PC-3 (cell line): Measurements from ENCODE around the gene BEND7. TPM values are rescaled to one million over a fixed set of nuclear protein-coding genes. Genes with fewer than 3 reads are reported as not detected.

Source experiments
- ATAC-seq: fragments of 200-7000 bp; cut with Tn5 transposase; 2 replicates; pipeline ENCODE4 v1.9.1; 2020; ENCODE audit warnings: mild to moderate bottlenecking, moderate library complexity
- BruUV-seq: library from RNA; stranded (reverse); fragments of 400-500 nt; replicated peaks from 2 replicates; lab custom pipeline; 2021; lab: Mats Ljungman, UMichigan
- CTCF ChIA-PET: fragments of 300-600 bp; sonication (Branson Sonifier 250); formaldehyde crosslinking; loops from one replicate; lab custom pipeline; 2022; ENCODE audit warnings: antibody characterized with exemption; lab: Charles Lee
- POLR2A ChIA-PET: fragments of 300-600 bp; sonication (Branson Sonifier 250); formaldehyde crosslinking; loops from one replicate; lab custom pipeline; 2022; ENCODE audit warnings: antibody characterized with exemption; ENCODE audit not compliant: unreplicated experiment; lab: Charles Lee
- DNase-seq: peaks from one replicate; pipeline ENCODE4 v3.0.0-alpha.2; 2015
- H2AFZ ChIP-seq: fragments of 300-600 bp; sonication (generic); 2 replicates; pipeline ENCODE4 v1.6.0; 2016; ENCODE audit warnings: antibody characterized with exemption, low read length
- H3F3A ChIP-seq: fragments of 300-600 bp; sonication (generic); one replicate; pipeline ENCODE4 v1.6.0; 2017; ENCODE audit warnings: antibody characterized with exemption, low read length, control low read depth, mild to moderate bottlenecking; ENCODE audit not compliant: unreplicated experiment
- H3K27ac ChIP-seq: fragments of 300-600 bp; sonication (generic); 2 replicates; pipeline ENCODE4 v1.5.1; 2016; ENCODE audit warnings: mild to moderate bottlenecking, low read length
- H3K27me3 ChIP-seq: fragments of 300-600 bp; sonication (generic); 2 replicates; pipeline ENCODE4 v1.6.1; 2016; ENCODE audit warnings: low read length, mixed read lengths
- H3K36me3 ChIP-seq: fragments of 300-600 bp; sonication (generic); 2 replicates; pipeline ENCODE4 v1.6.1; 2016; ENCODE audit warnings: low read depth, mixed run types, low read length, mixed read lengths
- H3K4me1 ChIP-seq: fragments of 300-600 bp; sonication (generic); 2 replicates; pipeline ENCODE4 v1.5.1; 2016; ENCODE audit warnings: low read length; ENCODE audit not compliant: insufficient read depth
- H3K4me2 ChIP-seq: fragments of 300-600 bp; sonication (generic); 2 replicates; pipeline ENCODE4 v1.6.0; 2016; ENCODE audit warnings: low read length
- H3K4me3 ChIP-seq: fragments of 300-600 bp; sonication (generic); 2 replicates; pipeline ENCODE4 v1.5.1; 2016; ENCODE audit warnings: mild to moderate bottlenecking, low read length, mixed read lengths
- H3K79me2 ChIP-seq: fragments of 300-600 bp; sonication (generic); 2 replicates; pipeline ENCODE4 v1.6.1; 2017; ENCODE audit warnings: low read length, mixed read lengths
- H3K9ac ChIP-seq: fragments of 300-600 bp; sonication (generic); 2 replicates; pipeline ENCODE4 v1.6.0; 2016; ENCODE audit warnings: mild to moderate bottlenecking, low read length
- H3K9me2 ChIP-seq: fragments of 300-600 bp; sonication (generic); replicated peaks from 2 replicates; pipeline ENCODE4 v1.6.1; 2016; ENCODE audit warnings: mixed run types, low read length, mixed read lengths
- H3K9me3 ChIP-seq: fragments of 300-600 bp; sonication (generic); 2 replicates; pipeline ENCODE4 v1.6.1; 2016; ENCODE audit warnings: low read length, mixed read lengths
- H4K20me1 ChIP-seq: fragments of 300-600 bp; sonication (generic); 2 replicates; pipeline ENCODE4 v1.6.1; 2016; ENCODE audit warnings: low read length, mixed read lengths
- CTCF ChIP-seq: fragments of 300-600 bp; sonication (generic); conservative IDR thresholded peaks from 2 replicates; pipeline ENCODE4 v1.5.1; 2017; ENCODE audit warnings: antibody characterized with exemption, low read depth, mild to moderate bottlenecking, low read length
- EZH2 ChIP-seq: fragments of 300-600 bp; sonication (generic); IDR thresholded peaks from one replicate; pipeline ENCODE4 v1.6.1; 2017; ENCODE audit warnings: antibody characterized with exemption, mild to moderate bottlenecking, low read length; ENCODE audit not compliant: unreplicated experiment
- EZH2phosphoT487 ChIP-seq: fragments of 300-600 bp; sonication (generic); IDR thresholded peaks from 2 replicates; pipeline ENCODE4 v1.6.1; 2018; ENCODE audit warnings: mild to moderate bottlenecking, antibody characterized with exemption, low read length, borderline replicate concordance
- intact Hi-C: fragments of 100-400 bp; cut with micrococcal nuclease; formaldehyde crosslinking; loops from 2 replicates; pipeline ENCODE4 v1.9.0; 2023
- total RNA-seq: library from RNA; depleted of rRNA; stranded (reverse); fragments of >200 nt; gene quantifications from 2 replicates; pipeline ENCODE4 v1.2.3, GENCODE V29; 2014

Gene BEND7
- total RNA-seq, 1 experiment from 2014 or later: 2.6 TPM

- intact Hi-C loops: loop anchor here (5.0 kb wide), 1 partner anchor 95 kb away; the partner anchor contains the start of gene PRPF18
Measured at GRCh38 chr10:13492493-13493180, 36.2 kb downstream of the BEND7 start.

DNA sequence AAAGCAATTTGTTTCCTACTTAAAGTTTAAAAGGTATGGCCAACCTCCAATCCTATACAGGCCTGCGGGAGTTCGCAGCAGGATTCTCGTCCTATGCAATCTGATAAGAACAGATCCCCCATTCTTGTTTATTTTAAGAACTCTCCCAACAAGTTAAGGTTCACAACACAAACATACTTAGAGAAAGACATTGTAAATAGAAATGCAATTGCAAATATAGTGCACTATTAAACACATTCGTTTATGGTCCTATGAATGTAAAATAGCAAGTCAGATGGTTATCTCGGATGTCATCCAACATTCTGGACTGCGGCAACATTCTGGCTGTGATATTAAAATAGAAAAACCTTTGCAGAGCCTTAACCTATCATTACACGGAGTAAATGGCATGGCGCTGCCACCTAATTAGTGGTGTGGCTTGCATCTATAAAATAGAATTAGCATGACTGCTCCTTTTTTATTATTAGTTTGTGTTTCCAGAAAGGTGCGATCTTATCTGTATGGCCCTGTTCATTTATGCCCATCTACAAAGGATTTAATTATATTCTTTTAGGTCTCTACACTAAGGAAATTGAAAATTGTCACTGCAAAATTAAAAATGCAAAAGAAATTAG lies 37.0 kb downstream of the BEND7 start:
- intact Hi-C loops: loop anchor here (5.0 kb wide), 1 partner anchor 95 kb away; the partner anchor contains the start of gene PRPF18
- ATAC-seq (no peak), DNase-seq (no peak)
- Histone ChIP-seq H3K4me2 (peak overlapping the region; percentile 73), H3F3A (no peaks in the 10 kb centered on the region), H3K27ac (no peak overlapping the region), H3K9ac (no peak overlapping the region), H4K20me1 (no peaks in the 10 kb centered on the region), H3K9me2 (no peaks in the 10 kb centered on the region), H3K4me1 (no peaks in the 10 kb centered on the region), H3K27me3 (no peaks in the 10 kb centered on the region), H3K36me3 (no peaks in the 10 kb centered on the region), H3K9me3 (no peaks in the 10 kb centered on the region), H3K4me3 (peak overlapping the region; percentile 51; the same call in 1 of the 2 replicates), H3K79me2 (no peaks in the 10 kb centered on the region), H2AFZ (peak overlapping the region; percentile 56; the same call in 1 of the 2 replicates)
- TF ChIP-seq EZH2phosphoT487 (no peak), EZH2 (no peak), CTCF (no peak)
- ChIA-PET CTCF (no interaction called here), POLR2A (interaction anchor here (0.5 kb wide), 1 partner anchor 13 kb away, joined by 3 read pairs; no protein-coding TSS in a partner anchor)
- no TSS peak for BruUV-seq

More at GRCh38 chr10:13492493-13493180, 36.2 kb downstream of the BEND7 start:
- Histone ChIP-seq H3K4me2 (peak overlapping the region; percentile 73), H4K20me1 (no peaks in the 10 kb centered on the region), H3K9ac (no peak overlapping the region), H3K36me3 (no peaks in the 10 kb centered on the region), H3F3A (no peaks in the 10 kb centered on the region), H3K9me2 (no peaks in the 10 kb centered on the region), H3K4me1 (no peaks in the 10 kb centered on the region), H3K27ac (no peak overlapping the region), H3K79me2 (no peaks in the 10 kb centered on the region), H3K27me3 (no peaks in the 10 kb centered on the region), H3K4me3 (peak overlapping the region; percentile 51), H2AFZ (peak overlapping the region; percentile 56), H3K9me3 (no peaks in the 10 kb centered on the region)
- ATAC-seq: peak; percentile 59
- BruUV-seq: no TSS peak
- ChIA-PET POLR2A (interaction anchor here (0.5 kb wide), 1 partner anchor 12 kb away, joined by 3 read pairs; no protein-coding TSS in a partner anchor), CTCF (interaction anchor here (0.7 kb wide), 1 partner anchor 12 kb away, joined by 3 read pairs; no protein-coding TSS in a partner anchor)
- TF ChIP-seq CTCF (no peak), EZH2phosphoT487 (no peak), EZH2 (no peak)
- no peak for DNase-seq
